IMR-90 (cell line): ENCODE results near the gene PLCG2. TPM values are rescaled to one million over a fixed set of nuclear protein-coding genes. Genes with fewer than 3 reads are reported as not detected.

ENCODE experiments used
- ATAC-seq: fragments of 200-7000 bp; cut with Tn5 transposase; 2 replicates; pipeline ENCODE4 v1.9.1; 2020; ENCODE audit warnings: low read depth, mild to moderate bottlenecking, moderate library complexity
- BruUV-seq: library from RNA; stranded (reverse); fragments of 400-500 nt; replicated peaks from 2 replicates; lab custom pipeline; 2021; lab: Mats Ljungman, UMichigan
- CTCF ChIA-PET: fragments of 300-600 bp; formaldehyde crosslinking; extraction: SDS; loops from one replicate; lab custom pipeline; 2021; ENCODE audit warnings: antibody characterized with exemption; lab: Yijun Ruan, JAX
- POLR2A ChIA-PET: fragments of 300-600 bp; sonication (Branson Sonifier 250); formaldehyde crosslinking; loops from one replicate; lab custom pipeline; 2022; ENCODE audit warnings: antibody characterized with exemption; ENCODE audit not compliant: unreplicated experiment; lab: Charles Lee
- DNase-seq: peaks from one replicate; pipeline ENCODE4 v3.0.0; 2013
- H2AFZ ChIP-seq: replicated peaks from 2 replicates; pipeline ENCODE3; 2013; ENCODE audit warnings: low read length, mild to moderate bottlenecking; ENCODE audit not compliant: poor library complexity
- H2AK5ac ChIP-seq: 2 replicates; pipeline ENCODE4 v1.6.1; 2013; ENCODE audit warnings: low read depth, low read length, inconsistent platforms
- H2AK9ac ChIP-seq: replicated peaks from 2 replicates; pipeline ENCODE3; 2013; ENCODE audit warnings: mild to moderate bottlenecking, low read depth, low read length, moderate library complexity; ENCODE audit not compliant: poor library complexity
- H2BK120ac ChIP-seq: 2 replicates; pipeline ENCODE4 v1.6.1; 2013; ENCODE audit warnings: low read depth, low read length, inconsistent platforms
- H2BK15ac ChIP-seq: 3 replicates; pipeline ENCODE4 v1.6.1; 2013; ENCODE audit warnings: low read depth, low read length, inconsistent platforms
- H2BK20ac ChIP-seq: 2 replicates; pipeline ENCODE4 v1.6.1; 2013; ENCODE audit warnings: low read depth, mild to moderate bottlenecking, inconsistent platforms, low read length, moderate library complexity
- H2BK5ac ChIP-seq: 2 replicates; pipeline ENCODE4 v1.6.1; 2013; ENCODE audit warnings: mild to moderate bottlenecking, low read depth, low read length, inconsistent platforms; ENCODE audit not compliant: poor library complexity, severe bottlenecking
- H3K14ac ChIP-seq: replicated peaks from 2 replicates; pipeline ENCODE4 v1.6.1; 2013; ENCODE audit warnings: low read depth, low read length, inconsistent platforms
- H3K18ac ChIP-seq: 2 replicates; pipeline ENCODE4 v1.6.1; 2013; ENCODE audit warnings: low read depth, low read length, control low read depth
- H3K23ac ChIP-seq: 2 replicates; pipeline ENCODE4 v1.6.1; 2013; ENCODE audit warnings: low read depth, low read length, inconsistent platforms
- H3K27ac ChIP-seq: 2 replicates; pipeline ENCODE4 v1.5.1; 2013; ENCODE audit warnings: mild to moderate bottlenecking, control low read depth, low read length; ENCODE audit not compliant: insufficient read depth
- H3K27me3 ChIP-seq: 2 replicates; pipeline ENCODE4 v1.6.1; 2013; ENCODE audit warnings: low read length; ENCODE audit not compliant: control insufficient read depth, insufficient read depth
- H3K36me3 ChIP-seq: 2 replicates; pipeline ENCODE4 v1.6.1; 2013; ENCODE audit warnings: low read length, mixed read lengths; ENCODE audit not compliant: control insufficient read depth, insufficient read depth
- H3K4ac ChIP-seq: 2 replicates; pipeline ENCODE4 v1.6.1; 2013; ENCODE audit warnings: low read depth, low read length, inconsistent platforms
- H3K4me1 ChIP-seq: 2 replicates; pipeline ENCODE4 v1.6.1; 2013; ENCODE audit warnings: low read length, mixed read lengths; ENCODE audit not compliant: control insufficient read depth, insufficient read depth
- H3K4me2 ChIP-seq: 2 replicates; pipeline ENCODE4 v1.6.1; 2013; ENCODE audit warnings: low read depth, mild to moderate bottlenecking, control low read depth, low read length, moderate library complexity
- H3K4me3 ChIP-seq: 2 replicates; pipeline ENCODE4 v1.5.1; 2013; ENCODE audit warnings: low read depth, mild to moderate bottlenecking, control low read depth, low read length, moderate library complexity; ENCODE audit not compliant: insufficient read depth
- H3K56ac ChIP-seq: 2 replicates; pipeline ENCODE4 v1.6.1; 2013; ENCODE audit warnings: low read length, inconsistent platforms; ENCODE audit not compliant: insufficient read depth; ENCODE audit errors: extremely low read depth
- H3K79me1 ChIP-seq, 2 experiments: 2 replicates each; pipeline ENCODE4 v1.6.1; 2013; ENCODE audit warnings: low read length in 2 of 2, inconsistent platforms in 1 of 2, low read depth in 1 of 2
- H3K9ac ChIP-seq: 2 replicates; pipeline ENCODE4 v1.6.1; 2013; ENCODE audit warnings: low read depth, low read length, control low read depth
- H3K9me1 ChIP-seq: 2 replicates; pipeline ENCODE4 v1.6.1; 2013; ENCODE audit warnings: low read length, inconsistent platforms; ENCODE audit not compliant: insufficient read depth
- H3K9me3 ChIP-seq: 2 replicates; pipeline ENCODE4 v1.6.1; 2013; ENCODE audit warnings: low read length; ENCODE audit not compliant: control insufficient read depth, insufficient read depth
- H4K20me1 ChIP-seq: 2 replicates; pipeline ENCODE4 v1.6.1; 2013; ENCODE audit warnings: low read length, inconsistent platforms; ENCODE audit not compliant: insufficient read depth
- H4K5ac ChIP-seq: 2 replicates; pipeline ENCODE4 v1.6.1; 2013; ENCODE audit warnings: mild to moderate bottlenecking, low read depth, low read length, control low read depth
- H4K8ac ChIP-seq, 2 experiments: 2 replicates each; pipeline ENCODE4 v1.6.1; 2013; ENCODE audit warnings: low read depth in 2 of 2, low read length in 2 of 2, control low read depth in 1 of 2, inconsistent platforms in 1 of 2
- H4K91ac ChIP-seq: 2 replicates; pipeline ENCODE4 v1.6.1; 2013; ENCODE audit warnings: low read depth, low read length, inconsistent platforms; ENCODE audit not compliant: insufficient read depth
- CHD1 ChIP-seq: IDR thresholded peaks from 2 replicates; pipeline ENCODE4 v1.6.1; 2012; ENCODE audit warnings: low read depth, low read length, improper control_type of control experiment
- RAD21 ChIP-seq: IDR thresholded peaks from 2 replicates; pipeline ENCODE4 v1.6.1; 2012; ENCODE audit warnings: low read length, improper control_type of control experiment
- WGBS, 2 experiments: methylation state at CpG; one replicate each; pipeline versions ENCODE4 v1.1.5 to v1.1.7; 2013; ENCODE audit warnings: missing lambda C conversion rate in 2 of 2; ENCODE audit not compliant: insufficient read length in 1 of 2; ENCODE audit errors: extremely low coverage in 2 of 2; 5-methylcytosine and 5-hydroxymethylcytosine counted together
- dilution Hi-C: fragments of 300-500 bp; cut with HindIII; formaldehyde crosslinking; loops from one replicate; pipeline ENCODE4 v1.14.3; 2018; ENCODE audit warnings: low sequenced_read_pairs; ENCODE audit not compliant: unreplicated experiment
- in situ Hi-C: fragments of 300-500 bp; cut with MboI; formaldehyde crosslinking; loops from 3 replicates; pipeline ENCODE4 v1.14.3; 2019; ENCODE audit warnings: low sequenced_read_pairs, inconsistent platforms, mixed read lengths
- intact Hi-C: fragments of 100-400 bp; cut with micrococcal nuclease; formaldehyde crosslinking; loops from 2 replicates; pipeline ENCODE4 v1.10.0; 2022
- polyA plus RNA-seq, 3 experiments: library from polyadenylated mRNA; depleted of rRNA; stranded (reverse); fragments of >200 nt; gene quantifications; 2 replicates each; pipeline ENCODE4 v1.2.3, GENCODE V29; 2012; ENCODE audit warnings: low replicate concordance in 1 of 3
- total RNA-seq: library from RNA; depleted of rRNA; stranded (reverse); fragments of >200 nt; gene quantifications from 2 replicates; pipeline ENCODE4 v1.2.3, GENCODE V29; 2012

PLCG2 gene
- total and polyA plus RNA-seq, 2 of the 4 experiments (the other 2 are of a cell fraction) = 0.14 to 0.18 TPM

GRCh38 chr16:81902025-81902424 is 122.9 kb downstream of the PLCG2 start:
- Histone ChIP-seq H3K9me3 (no peaks in the 10 kb centered on the region; the same call in 1 of the 2 replicates), H2BK20ac (no peak overlapping the region), H3K18ac (no peak overlapping the region), H2AK5ac (no peak overlapping the region), H3K9ac (no peak overlapping the region), H2BK120ac (no peak overlapping the region), H3K9me1 (no peaks in the 10 kb centered on the region), H3K27me3 (peaks cover 2% of the 10 kb centered on the region; the same call in 1 of the 2 replicates), H3K4me3 (no peak overlapping the region), H3K56ac (no peak overlapping the region), H4K91ac (no peak overlapping the region), H2BK15ac (no peak overlapping the region), H3K27ac (no peak overlapping the region), H3K4me2 (no peak overlapping the region), H3K79me1 (no peaks in the 10 kb centered on the region), H3K4ac (no peak overlapping the region), H3K4me1 (no peaks in the 10 kb centered on the region), H2BK5ac (no peak overlapping the region), H3K14ac (no peak overlapping the region), H3K23ac (no peak overlapping the region), H4K20me1 (no peaks in the 10 kb centered on the region), H4K5ac (no peak overlapping the region), H4K8ac (no peak overlapping the region), H3K36me3 (no peaks in the 10 kb centered on the region), H2AFZ (no peak overlapping the region), H2AK9ac (no peak overlapping the region)
- ChIA-PET CTCF (interaction anchor here (0.6 kb wide), 1 partner anchor 33 kb away, joined by 6 read pairs; no protein-coding TSS in a partner anchor), POLR2A (no interaction called here)
- WGBS, 2 experiments = 49% methylated on average over 4 of the region's 9 CpGs; no CpG with 5 or more reads in 1 of the 2 experiments
- dilution Hi-C loops = no loop called here
- TF ChIP-seq CHD1 = no peak
- no peak for TF ChIP-seq RAD21
- no TSS peak for BruUV-seq
- intact Hi-C loops = no loop called here
- no peak for ATAC-seq
- in situ Hi-C loops = no loop called here
- DNase-seq = no peak
